Bone marrow (tissue), 2 donors: ENCODE results near the gene TPRN.
A peak's percentile ranks its signal among the peaks of the same experiment; 100 is the strongest.

Experiments used
- DNase-seq, 2 donors: peaks; one replicate each; lab custom pipeline; 2025; lab: John Stamatoyannopoulos, UW

Gene TPRN

GRCh38 chr9:137224830-137225694 is 24.5 kb upstream of the TPRN start, which contains the start of gene CYSRT1:
Gene CYSRT1 (plus strand): TSS chr9:137225174. CDS start chr9:137225622, 448 bp downstream.
- DNase-seq = no peak

- DNase-seq = peak; percentile 93 to 96
These were observed 22.8 kb upstream of the TPRN start for GRCh38 chr9:137223078-137223970.

GRCh38 chr9:137222190-137223077 is 21.9 kb upstream of the TPRN start, which contains the start of gene RNF208:
Gene RNF208 (minus strand): TSS chr9:137222240. CDS start chr9:137221212, 1,028 bp downstream.
- no peak for DNase-seq

DNA sequence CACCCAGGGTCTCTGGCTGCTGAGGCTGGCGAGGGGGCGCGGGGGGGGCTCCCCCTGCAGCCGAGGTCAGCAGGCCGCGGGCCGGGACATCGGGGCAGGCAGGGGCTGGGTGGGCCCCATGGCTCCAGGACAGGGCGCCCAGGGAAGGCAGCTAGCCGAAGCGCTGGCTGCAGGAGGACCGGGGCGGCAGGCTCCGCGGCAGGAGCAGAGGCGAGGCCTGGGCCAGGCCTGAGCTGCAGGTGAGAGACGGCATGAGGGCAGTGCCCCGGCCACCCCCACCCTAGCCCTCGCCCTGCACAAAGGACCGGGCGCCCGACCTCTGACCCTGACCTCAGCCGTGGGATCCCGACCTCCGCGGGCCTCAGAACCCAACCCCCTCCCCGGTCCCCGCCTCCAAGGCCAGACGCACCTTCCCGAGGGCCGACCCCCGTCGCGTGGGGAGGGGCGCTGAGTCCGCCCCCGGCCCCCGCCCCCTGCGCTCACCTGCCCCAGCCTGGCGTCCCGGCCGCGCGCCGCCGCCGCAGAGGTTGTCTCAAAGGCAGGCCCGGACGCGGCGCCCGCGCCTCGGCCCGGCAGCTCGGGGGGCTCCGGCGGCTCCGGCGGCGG is 21.1 kb upstream of the TPRN start:
- DNase-seq = no peak

DNA sequence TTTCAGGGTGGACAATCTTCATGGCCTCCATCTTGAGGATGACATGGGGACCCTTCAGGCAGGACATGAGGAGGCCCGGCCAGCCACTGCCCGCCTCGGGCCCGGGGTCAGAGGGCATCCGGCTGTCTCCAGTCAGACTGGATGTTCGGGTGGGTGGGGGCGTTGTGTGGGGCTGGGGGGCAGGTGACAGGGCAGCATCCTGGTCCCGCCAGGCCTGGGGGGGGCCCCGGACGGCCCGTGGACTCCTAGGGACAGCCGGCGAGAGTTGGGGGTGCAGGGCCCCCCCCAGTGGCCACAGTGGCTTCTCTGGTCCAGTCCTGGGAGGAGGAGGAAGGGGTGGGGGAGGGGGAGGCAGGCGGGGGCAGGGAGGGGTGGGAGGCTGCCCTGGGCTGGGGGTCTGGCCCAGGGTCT is 20.6 kb upstream of the TPRN start:
- DNase-seq = no peak

DNA sequence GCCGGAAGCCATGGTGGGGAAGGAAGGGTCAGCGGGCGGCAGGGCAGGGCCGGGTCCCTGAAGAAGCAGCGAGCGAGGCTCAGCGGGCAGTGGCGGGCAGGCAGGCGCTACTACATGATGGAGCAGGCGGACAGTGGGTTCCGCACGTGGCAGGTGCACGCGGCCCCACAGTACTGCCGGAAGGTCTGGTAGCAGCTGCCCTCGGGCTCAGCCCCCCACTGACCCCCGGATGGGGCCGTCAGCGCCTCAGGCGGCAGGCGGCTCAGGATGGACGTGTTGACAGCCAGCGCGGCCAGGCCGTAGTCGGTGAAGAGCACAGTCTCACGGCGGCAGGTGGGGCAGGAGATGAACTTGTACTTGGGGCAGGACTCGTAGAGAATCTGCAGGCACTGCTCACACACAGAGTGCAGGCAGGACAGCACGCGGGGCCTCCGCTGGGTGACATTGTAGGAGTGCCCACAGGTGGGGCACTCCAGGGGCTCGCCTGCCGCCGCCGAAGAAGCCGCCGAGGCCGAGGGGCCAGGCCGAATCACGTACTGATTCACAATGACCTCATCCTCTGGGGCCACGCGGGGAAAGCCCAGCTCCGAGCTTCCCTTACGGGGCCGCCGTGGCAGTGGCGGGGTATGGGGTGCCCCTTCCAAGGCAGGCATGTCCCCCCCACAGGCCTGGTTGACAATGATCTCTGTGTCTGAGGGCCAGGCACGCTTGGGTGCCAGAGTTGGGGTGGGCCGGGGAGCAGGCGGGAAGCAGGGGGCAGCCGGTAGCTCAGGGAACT is 20.0 kb upstream of the TPRN start:
- DNase-seq = no peak

DNA sequence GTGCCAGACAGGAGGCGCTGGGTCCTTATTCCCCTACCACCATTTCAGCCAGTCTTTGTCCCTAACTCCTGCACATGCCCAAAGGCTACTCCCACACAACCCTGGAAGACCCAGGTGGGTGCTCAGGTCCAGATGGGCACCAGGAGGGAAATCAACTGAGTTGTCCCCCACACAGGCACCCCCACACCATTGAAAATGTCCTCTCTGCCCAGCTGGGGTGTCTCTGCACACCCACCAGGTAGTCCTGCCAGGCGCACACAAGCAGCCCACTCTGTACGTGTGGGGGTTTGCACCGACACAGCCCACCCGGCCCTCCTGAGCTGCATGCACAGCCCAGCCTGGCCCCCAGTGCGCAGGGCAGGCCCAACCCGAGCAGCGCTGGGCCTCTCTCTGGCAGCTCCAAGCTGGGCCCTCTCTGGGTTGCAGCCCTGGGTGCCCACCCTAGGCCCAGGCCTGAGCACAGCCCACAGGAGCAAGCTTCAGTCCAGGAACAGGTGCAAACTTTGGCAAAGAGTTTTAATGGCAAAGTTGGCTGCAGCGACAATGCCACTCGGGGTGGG is 19.3 kb upstream of the TPRN start:
- DNase-seq = no peak

GRCh38 chr9:137218754-137219271 is 18.3 kb upstream of the TPRN start:
- no peak for DNase-seq

DNA sequence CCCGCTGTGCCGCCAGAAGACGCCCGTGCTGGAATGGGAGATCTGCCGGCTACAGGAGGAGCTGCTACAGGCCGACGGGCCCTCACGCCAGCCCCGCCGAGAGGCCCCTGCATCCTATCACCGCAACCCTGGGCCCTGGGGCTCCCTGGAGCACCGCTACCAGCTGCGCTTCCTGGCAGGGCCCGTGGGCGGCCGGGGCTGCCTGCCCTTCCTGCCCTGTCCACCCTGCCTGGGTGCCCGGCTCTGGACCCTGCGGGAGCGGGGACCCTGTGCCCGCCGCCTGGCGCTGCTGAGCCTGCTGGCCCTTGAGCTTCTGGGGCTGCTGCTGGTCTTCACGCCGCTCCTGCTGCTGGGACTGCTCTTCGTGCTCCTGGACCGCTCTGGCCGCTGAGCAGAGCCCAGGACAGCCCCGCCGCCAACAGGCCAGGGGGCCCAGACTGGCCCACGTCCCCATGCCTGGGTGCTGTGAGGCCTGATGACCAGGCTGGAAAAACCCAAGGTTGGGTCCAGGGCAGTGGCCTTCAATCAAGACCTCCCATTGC is 17.7 kb upstream of the TPRN start:
- no peak for DNase-seq

- DNase-seq = no peak
These were observed 17.0 kb upstream of the TPRN start for GRCh38 chr9:137217276-137218211.

- DNase-seq = no peak
These were observed 15.8 kb upstream of the TPRN start for GRCh38 chr9:137216188-137216965.

DNA sequence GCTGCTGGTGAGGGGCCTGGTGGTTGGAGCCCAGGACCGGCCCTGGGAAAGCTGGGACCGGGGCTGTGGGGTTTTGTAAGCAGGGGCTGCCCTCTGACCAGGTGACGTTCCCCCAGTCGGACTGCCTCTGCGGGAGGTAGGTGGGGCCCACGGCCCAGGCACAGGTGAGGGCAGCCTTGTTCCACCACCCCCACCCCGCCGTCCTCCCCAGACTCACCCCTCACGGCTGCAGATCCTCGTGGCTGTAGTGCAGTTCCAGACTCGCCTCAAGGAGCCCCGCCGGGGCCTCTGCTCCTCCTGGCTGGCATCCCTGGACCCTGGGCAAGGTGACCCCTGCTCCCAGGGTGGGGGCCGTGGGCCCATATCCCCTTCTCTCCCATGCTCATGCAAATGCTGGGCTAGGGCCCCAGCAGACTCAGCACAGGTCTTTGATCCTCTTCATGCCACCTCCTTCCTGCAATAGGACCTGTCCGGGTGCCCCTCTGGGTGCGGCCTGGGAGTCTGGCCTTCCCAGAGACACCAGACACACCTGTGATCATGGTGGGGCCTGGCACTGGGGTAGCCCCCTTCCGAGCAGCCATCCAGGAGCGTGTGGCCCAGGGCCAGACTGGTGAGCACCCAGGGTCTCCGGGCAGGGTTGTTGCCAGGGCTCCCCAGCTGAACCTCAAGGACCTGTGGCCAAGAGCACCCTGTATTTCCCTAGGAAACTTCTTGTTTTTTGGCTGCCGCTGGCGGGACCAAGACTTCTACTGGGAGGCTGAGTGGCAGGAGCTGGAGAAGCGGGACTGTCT is 14.8 kb upstream of the TPRN start:
- no peak for DNase-seq

DNA sequence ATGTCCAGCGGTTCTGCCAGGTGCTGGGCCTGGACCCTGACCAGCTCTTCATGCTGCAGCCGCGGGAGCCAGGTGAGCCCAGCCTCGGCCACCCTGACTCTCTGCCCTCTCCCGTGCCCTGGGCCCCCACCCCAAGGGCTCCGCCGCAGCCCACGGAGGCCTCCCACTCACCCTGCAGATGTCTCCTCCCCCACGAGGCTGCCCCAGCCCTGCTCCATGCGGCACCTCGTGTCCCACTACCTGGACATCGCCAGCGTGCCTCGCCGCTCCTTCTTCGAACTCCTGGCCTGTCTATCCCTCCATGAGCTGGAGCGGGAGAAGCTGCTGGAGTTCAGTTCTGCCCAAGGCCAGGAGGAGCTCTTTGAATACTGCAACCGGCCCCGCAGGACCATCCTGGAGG is 14.1 kb upstream of the TPRN start:
- DNase-seq = no peak

GRCh38 chr9:137213160-137214060 is 12.9 kb upstream of the TPRN start:
- DNase-seq = no peak

- DNase-seq = no peak
These were observed 12.0 kb upstream of the TPRN start for GRCh38 chr9:137212520-137212919.

DNA sequence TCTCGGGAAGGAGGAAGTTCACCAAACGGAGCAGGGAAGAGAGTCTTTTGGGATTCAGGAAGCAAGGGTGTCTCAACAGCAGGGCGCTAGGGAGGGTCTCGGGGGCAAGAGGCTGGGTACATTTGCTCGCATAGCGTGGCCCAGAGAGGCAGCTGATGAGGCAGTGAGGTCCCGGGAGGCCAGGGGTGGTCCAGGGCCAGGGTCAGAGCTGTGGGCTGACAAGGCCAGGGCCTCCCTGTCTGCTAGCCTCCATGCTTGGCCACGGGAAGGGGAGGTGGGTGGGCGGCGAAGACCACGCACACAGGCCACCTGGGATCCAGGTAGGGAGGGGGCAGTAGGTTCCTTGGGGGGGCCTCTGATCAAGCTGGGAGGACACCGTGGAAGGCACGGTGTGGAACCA is 11.0 kb upstream of the TPRN start:
- no peak for DNase-seq
